ENCODE measurements around the gene OR1D5. TPM values are rescaled to one million over a fixed set of nuclear protein-coding genes. Genes with fewer than 3 reads are reported as not detected.

Gene OR1D5
- not detected in 2 replicates for total RNA-seq (ENCODE audit: low replicate concordance)

DNA sequence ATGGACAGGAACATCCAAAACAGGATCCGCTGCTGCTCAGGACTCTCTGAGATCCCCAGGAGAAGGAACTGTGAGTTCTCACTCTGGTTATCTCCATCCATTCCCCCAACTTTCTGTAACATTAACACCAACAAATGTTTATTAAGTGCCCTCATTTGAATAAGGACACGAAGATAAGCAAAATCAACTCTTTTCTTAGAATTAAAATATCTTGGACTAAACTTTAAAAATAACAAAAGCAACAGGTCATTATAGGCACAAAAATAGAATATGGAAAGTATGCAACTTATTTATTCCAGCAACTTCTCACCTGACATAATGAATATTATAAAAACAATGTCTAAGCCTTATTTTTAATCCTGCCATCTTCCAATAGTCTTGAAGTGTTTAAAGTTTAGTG lies at the start of gene OR1D5:
Gene OR1D5 (minus strand): TSS at position 101 of the 400 bp plus-strand sequence. CDS start 0 bp downstream, at position 101.

GRCh38 chr17:3104322-3104721 lies 40.9 kb upstream of the OR1D5 start, which contains the start of gene OR1D2:
Gene OR1D2 (minus strand): TSS chr17:3104422. CDS start chr17:3092996, 11,426 bp downstream.

Other genes starting within 250 kb of the OR1D5 start
- not detected in 2 replicates for gene OR1D2, start 40.8 kb upstream of the OR1D5 start, total RNA-seq (ENCODE audit: low replicate concordance)
- gene OR1G1, start 63.9 kb upstream of the OR1D5 start, total RNA-seq (ENCODE audit: low replicate concordance), result not detected in 2 replicates
- not detected in 2 replicates for gene OR1A2, start 133.9 kb upstream of the OR1D5 start, total RNA-seq (ENCODE audit: low replicate concordance)
- gene OR1A1, start 144.1 kb upstream of the OR1D5 start, total RNA-seq (ENCODE audit: low replicate concordance), result not detected in 2 replicates
- not detected in 2 replicates for gene OR3A1, start 234.8 kb upstream of the OR1D5 start, total RNA-seq (ENCODE audit: low replicate concordance)

Data from smooth muscle cell of the coronary artery (primary cell).